H9 (cell line): ENCODE measurements around the gene MYLK4. TPM values are rescaled to one million over a fixed set of nuclear protein-coding genes. Genes with fewer than 3 reads are reported as not detected.

Source experiments
- DNase-seq: peaks from one replicate; pipeline ENCODE4 v3.0.0-alpha.2; 2017
- H2AFZ ChIP-seq: one replicate; pipeline ENCODE4 v1.6.1; 2013; ENCODE audit warnings: mild to moderate bottlenecking, low read length, control low read depth, moderate library complexity
- H2AK5ac ChIP-seq: 2 replicates; pipeline ENCODE4 v1.6.1; 2013; ENCODE audit warnings: low read length, control low read depth, mixed read lengths; ENCODE audit not compliant: insufficient read length
- H2BK120ac ChIP-seq: one replicate; pipeline ENCODE4 v1.6.1; 2013; ENCODE audit warnings: low read depth, mild to moderate bottlenecking, low read length, control low read depth, inconsistent platforms; ENCODE audit not compliant: poor library complexity, severe bottlenecking
- H2BK12ac ChIP-seq: 2 replicates; pipeline ENCODE4 v1.6.1; 2013; ENCODE audit warnings: low read length, control low read depth, mixed read lengths, low read depth; ENCODE audit not compliant: insufficient read length
- H2BK15ac ChIP-seq: 2 replicates; pipeline ENCODE4 v1.6.1; 2013; ENCODE audit warnings: low read depth, low read length, control low read depth
- H2BK20ac ChIP-seq: one replicate; pipeline ENCODE4 v1.6.1; 2013; ENCODE audit warnings: low read depth, mild to moderate bottlenecking, low read length, control low read depth, inconsistent platforms; ENCODE audit not compliant: poor library complexity, severe bottlenecking
- H2BK5ac ChIP-seq: 2 replicates; pipeline ENCODE4 v1.6.1; 2013; ENCODE audit warnings: low read length, control low read depth, mixed read lengths; ENCODE audit not compliant: insufficient read length
- H3K14ac ChIP-seq: 2 replicates; pipeline ENCODE4 v1.6.1; 2013; ENCODE audit warnings: low read length, control low read depth; ENCODE audit not compliant: insufficient read depth
- H3K18ac ChIP-seq: 2 replicates; pipeline ENCODE4 v1.6.1; 2013; ENCODE audit warnings: low read depth, mild to moderate bottlenecking, mixed read lengths, low read length, control low read depth; ENCODE audit not compliant: insufficient read length
- H3K23ac ChIP-seq: 2 replicates; pipeline ENCODE4 v1.6.1; 2013; ENCODE audit warnings: low read length, control low read depth, mixed read lengths, low read depth; ENCODE audit not compliant: insufficient read length
- H3K23me2 ChIP-seq: 2 replicates; pipeline ENCODE4 v1.6.1; 2013; ENCODE audit warnings: low read depth, mild to moderate bottlenecking, mixed read lengths, low read length, control low read depth; ENCODE audit not compliant: insufficient read length, poor library complexity, severe bottlenecking
- H3K27ac ChIP-seq: 2 replicates; pipeline ENCODE4 v1.5.1; 2013; ENCODE audit warnings: low read length, control low read depth, mixed read lengths, low read depth; ENCODE audit not compliant: insufficient read length
- H3K27me3 ChIP-seq: 2 replicates; pipeline ENCODE4 v1.6.1; 2013; ENCODE audit warnings: low read length, control low read depth, inconsistent platforms; ENCODE audit not compliant: insufficient read depth
- H3K4ac ChIP-seq: 2 replicates; pipeline ENCODE4 v1.6.1; 2013; ENCODE audit warnings: low read depth, mild to moderate bottlenecking, control low read depth, inconsistent platforms, low read length, moderate library complexity
- H3K4me1 ChIP-seq: 2 replicates; pipeline ENCODE4 v1.6.1; 2013; ENCODE audit warnings: low read length, control low read depth, inconsistent platforms; ENCODE audit not compliant: insufficient read depth
- H3K4me2 ChIP-seq: 2 replicates; pipeline ENCODE4 v1.6.1; 2013; ENCODE audit warnings: low read length, control low read depth, mixed read lengths; ENCODE audit not compliant: insufficient read length, insufficient read depth
- H3K56ac ChIP-seq: 2 replicates; pipeline ENCODE4 v1.6.1; 2013; ENCODE audit warnings: low read depth, mild to moderate bottlenecking, mixed read lengths, low read length, control low read depth; ENCODE audit not compliant: insufficient read length
- H3K79me1 ChIP-seq: 2 replicates; pipeline ENCODE4 v1.6.1; 2013; ENCODE audit warnings: low read depth, mild to moderate bottlenecking, moderate library complexity, low read length, control low read depth, inconsistent platforms; ENCODE audit not compliant: insufficient read depth, poor library complexity, severe bottlenecking
- H3K79me2 ChIP-seq: 2 replicates; pipeline ENCODE4 v1.6.1; 2013; ENCODE audit warnings: low read length, control low read depth, inconsistent platforms; ENCODE audit not compliant: insufficient read depth
- H3K9ac ChIP-seq: 2 replicates; pipeline ENCODE4 v1.6.1; 2013; ENCODE audit warnings: low read length, control low read depth, mixed read lengths; ENCODE audit not compliant: insufficient read length; ENCODE audit errors: extremely low read depth
- H3K9me3 ChIP-seq: one replicate; pipeline ENCODE4 v1.6.1; 2013; ENCODE audit warnings: low read depth, low read length, inconsistent platforms; ENCODE audit not compliant: control insufficient read depth
- H3T11ph ChIP-seq: one replicate; pipeline ENCODE4 v1.6.1; 2013; ENCODE audit warnings: mild to moderate bottlenecking, low read length, control low read depth, inconsistent platforms
- H4K20me1 ChIP-seq: one replicate; pipeline ENCODE4 v1.6.1; 2013; ENCODE audit not compliant: control insufficient read depth, insufficient read length, insufficient read depth
- H4K5ac ChIP-seq: 2 replicates; pipeline ENCODE4 v1.6.1; 2013; ENCODE audit warnings: low read depth, mild to moderate bottlenecking, mixed read lengths, low read length, control low read depth; ENCODE audit not compliant: insufficient read length
- H4K8ac ChIP-seq: replicated peaks from 2 replicates; pipeline ENCODE4 v1.6.1; 2013; ENCODE audit warnings: low read length, control low read depth, mixed read lengths, low read depth; ENCODE audit not compliant: insufficient read length
- H4K91ac ChIP-seq: 2 replicates; pipeline ENCODE4 v1.6.1; 2013; ENCODE audit warnings: low read depth, mild to moderate bottlenecking, moderate library complexity, mixed read lengths, low read length, control low read depth; ENCODE audit not compliant: insufficient read length
- H3K27ac Mint-ChIP-seq, 3 experiments: 2 replicates in 2 of 3; 3 replicates in 1 of 3; pipeline ENCODE4 v1.8.0; 2020 to 2021; ENCODE audit warnings: mixed read lengths in 3 of 3, mild to moderate bottlenecking in 1 of 3, moderate library complexity in 1 of 3
- H3K27me3 Mint-ChIP-seq: 2 replicates; pipeline ENCODE4 v1.8.0; 2021; ENCODE audit warnings: low read depth, mild to moderate bottlenecking, moderate library complexity, mixed read lengths
- H3K36me3 Mint-ChIP-seq, 3 experiments: 2 replicates in 2 of 3; 3 replicates in 1 of 3; pipeline ENCODE4 v1.8.0; 2020 to 2021; ENCODE audit warnings: low read depth in 3 of 3, mixed read lengths in 3 of 3; ENCODE audit not compliant: insufficient read depth in 1 of 3
- H3K4me1 Mint-ChIP-seq, 2 experiments: 2 replicates each; pipeline ENCODE4 v1.8.0; 2020; ENCODE audit warnings: mixed read lengths in 2 of 2
- H3K4me3 Mint-ChIP-seq, 2 experiments: 2 replicates in 1 of 2; 3 replicates in 1 of 2; pipeline ENCODE4 v1.8.0; 2020 to 2021; ENCODE audit warnings: mild to moderate bottlenecking in 2 of 2, mixed read lengths in 2 of 2, moderate library complexity in 1 of 2
- H3K9me3 Mint-ChIP-seq, 2 experiments: 2 replicates in 1 of 2; 3 replicates in 1 of 2; pipeline ENCODE4 v1.8.0; 2020; ENCODE audit warnings: mild to moderate bottlenecking in 2 of 2, mixed read lengths in 2 of 2, moderate library complexity in 1 of 2
- WGBS: extraction: QIAGEN DNeasy Blood & Tissue Kit; methylation state at CpG from one replicate; pipeline ENCODE4 v1.1.7; 2013; ENCODE audit warnings: missing lambda C conversion rate, low lambda C conversion rate, mixed read lengths; ENCODE audit not compliant: insufficient read length; ENCODE audit errors: extremely low coverage; 5-methylcytosine and 5-hydroxymethylcytosine counted together
- total RNA-seq: library from RNA; stranded (reverse); gene quantifications from 2 replicates; pipeline ENCODE4 v1.2.1, GENCODE V29; 2021
- TF ChIP-seq, protein P1 (sequence below): fragments of 200-600 bp; sonication (generic); conservative IDR thresholded peaks from 3 replicates; pipeline ENCODE4 v1.8.0; 2021; ENCODE audit warnings: antibody characterized with exemption, mild to moderate bottlenecking

The MYLK4 gene
- total RNA-seq, 1 experiment from 2014 or later: 0.28 TPM

DNA sequence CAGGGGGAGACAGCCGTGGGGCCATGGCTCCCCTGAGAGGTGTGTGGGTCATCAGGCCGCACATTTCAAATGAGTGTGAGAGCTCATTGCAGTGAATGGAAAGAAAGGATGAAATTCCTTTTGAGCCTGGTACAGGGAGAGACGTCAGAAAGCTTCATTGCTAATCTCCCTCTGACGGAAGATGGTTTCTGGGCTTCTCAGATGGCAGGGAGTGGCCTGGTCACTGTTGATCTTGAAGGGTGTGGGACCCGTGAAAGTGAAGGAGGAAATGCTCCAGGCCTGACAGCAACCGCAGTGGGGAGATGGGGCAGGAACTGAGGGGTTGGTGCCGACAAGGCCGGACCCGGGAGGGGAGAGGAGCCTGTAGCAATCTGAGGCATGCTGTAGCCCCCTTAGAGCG lies 127.4 kb downstream of the MYLK4 start:
- H3K36me3 Mint-ChIP-seq: no peaks in the 10 kb centered on the region
- H3K4me3 Mint-ChIP-seq: no peak overlapping the region
- H2AK5ac ChIP-seq: no peak overlapping the region
- H4K91ac ChIP-seq: no peak overlapping the region
- H2BK12ac ChIP-seq: no peak overlapping the region
- no peaks in the 10 kb centered on the region for H4K20me1 ChIP-seq
- H3K56ac ChIP-seq: no peak overlapping the region
- no peak overlapping the region for H3K14ac ChIP-seq
- no peaks in the 10 kb centered on the region for H3K23me2 ChIP-seq
- no peak overlapping the region for H3K18ac ChIP-seq
- H2BK5ac ChIP-seq: no peak overlapping the region
- H2BK15ac ChIP-seq: no peak overlapping the region
- H2BK120ac ChIP-seq: no peak overlapping the region
- no peak overlapping the region for H3K27ac ChIP-seq
- H3K79me2 ChIP-seq: no peaks in the 10 kb centered on the region
- H3K27me3 Mint-ChIP-seq: peaks cover 1% of the 10 kb centered on the region; the same call in 1 of the 2 replicates
- no peaks in the 10 kb centered on the region; a peak in 1 of 5 replicates for H3K9me3 Mint-ChIP-seq
- no peak overlapping the region for H3K4ac ChIP-seq
- no peaks in the 10 kb centered on the region for H3K79me1 ChIP-seq
- H3K27me3 ChIP-seq: no peaks in the 10 kb centered on the region
- H3K4me1 ChIP-seq: no peaks in the 10 kb centered on the region
- peak overlapping the region in 1 of 3 experiments; percentile 68; a peak in 1 of 7 replicates for H3K27ac Mint-ChIP-seq
- H3K4me2 ChIP-seq: no peak overlapping the region
- H3K4me1 Mint-ChIP-seq: peaks cover 4 to 5% of the 10 kb centered on the region in 2 experiments; a peak in 3 of 4 replicates
- no peak overlapping the region for H4K8ac ChIP-seq
- DNase-seq: no peak
- WGBS: no CpG with 5 or more reads among the region's 10 CpGs
- no peak overlapping the region for H3K9ac ChIP-seq
- no peak overlapping the region for H3T11ph ChIP-seq
- no peak overlapping the region for H3K23ac ChIP-seq
- TF ChIP-seq, protein P1, sequence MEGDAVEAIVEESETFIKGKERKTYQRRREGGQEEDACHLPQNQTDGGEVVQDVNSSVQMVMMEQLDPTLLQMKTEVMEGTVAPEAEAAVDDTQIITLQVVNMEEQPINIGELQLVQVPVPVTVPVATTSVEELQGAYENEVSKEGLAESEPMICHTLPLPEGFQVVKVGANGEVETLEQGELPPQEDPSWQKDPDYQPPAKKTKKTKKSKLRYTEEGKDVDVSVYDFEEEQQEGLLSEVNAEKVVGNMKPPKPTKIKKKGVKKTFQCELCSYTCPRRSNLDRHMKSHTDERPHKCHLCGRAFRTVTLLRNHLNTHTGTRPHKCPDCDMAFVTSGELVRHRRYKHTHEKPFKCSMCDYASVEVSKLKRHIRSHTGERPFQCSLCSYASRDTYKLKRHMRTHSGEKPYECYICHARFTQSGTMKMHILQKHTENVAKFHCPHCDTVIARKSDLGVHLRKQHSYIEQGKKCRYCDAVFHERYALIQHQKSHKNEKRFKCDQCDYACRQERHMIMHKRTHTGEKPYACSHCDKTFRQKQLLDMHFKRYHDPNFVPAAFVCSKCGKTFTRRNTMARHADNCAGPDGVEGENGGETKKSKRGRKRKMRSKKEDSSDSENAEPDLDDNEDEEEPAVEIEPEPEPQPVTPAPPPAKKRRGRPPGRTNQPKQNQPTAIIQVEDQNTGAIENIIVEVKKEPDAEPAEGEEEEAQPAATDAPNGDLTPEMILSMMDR: no peak
- no peak overlapping the region for H4K5ac ChIP-seq
- H3K9me3 ChIP-seq: no peaks in the 10 kb centered on the region
- no peak overlapping the region for H2AFZ ChIP-seq
- no peak overlapping the region for H2BK20ac ChIP-seq
